IMR-90 (cell line): Measurements from ENCODE around the gene MINDY3.

ENCODE experiments used
- CTCF ChIP-seq: conservative IDR thresholded peaks from 2 replicates; pipeline ENCODE4 v1.5.1; 2012; ENCODE audit warnings: mild to moderate bottlenecking, low read depth, low read length, improper control_type of control experiment
- ELK1 ChIP-seq: fragments of 150-350 bp; IDR thresholded peaks from 2 replicates; pipeline ENCODE4 v1.6.1; 2016; ENCODE audit warnings: low read depth, mild to moderate bottlenecking, low read length, moderate library complexity, borderline replicate concordance
- FOS ChIP-seq: fragments of 150-350 bp; IDR thresholded peaks from 2 replicates; pipeline ENCODE4 v1.6.1; 2016; ENCODE audit warnings: low read depth, low read length
- SMC3 ChIP-seq: fragments of 150-350 bp; IDR thresholded peaks from 2 replicates; pipeline ENCODE4 v1.6.1; 2016; ENCODE audit warnings: low read depth, mild to moderate bottlenecking, antibody characterized with exemption, low read length, moderate library complexity

GRCh38 chr10:15821046-15821683, 39.1 kb downstream of the MINDY3 start:
- no peak for TF ChIP-seq SMC3
- no peak for TF ChIP-seq CTCF
- TF ChIP-seq ELK1, result no peak
- TF ChIP-seq FOS, result no peak
